ENCODE data around the gene BSPRY.
A peak's percentile ranks its signal among the peaks of the same experiment; 100 is the strongest.
"Not testable (repeated sequence)": the region's sequence is repeated elsewhere in the genome, so short reads cannot be mapped to it uniquely, and the experiment has no call there.

Gene BSPRY

DNA sequence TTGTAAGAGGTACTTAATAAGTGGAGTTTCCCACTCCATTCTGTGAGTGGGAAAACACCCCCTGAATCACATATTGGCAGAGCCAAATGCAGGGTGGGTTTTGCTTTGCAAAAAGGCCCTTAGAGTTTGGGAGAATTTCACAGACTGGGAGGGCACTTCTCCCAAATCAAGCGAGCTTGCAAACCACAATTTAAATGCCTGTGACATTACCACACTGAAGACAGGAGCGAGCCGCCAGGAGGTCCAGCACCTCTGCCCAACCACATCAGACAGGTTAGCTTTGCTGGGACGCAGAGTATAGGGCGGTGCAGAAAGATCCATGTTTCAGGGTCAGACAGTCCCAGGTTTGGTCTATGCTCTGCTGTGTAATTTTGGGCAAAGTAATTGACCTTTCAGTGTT lies 49.5 kb downstream of the BSPRY start:
- no peak for DNase-seq

DNA sequence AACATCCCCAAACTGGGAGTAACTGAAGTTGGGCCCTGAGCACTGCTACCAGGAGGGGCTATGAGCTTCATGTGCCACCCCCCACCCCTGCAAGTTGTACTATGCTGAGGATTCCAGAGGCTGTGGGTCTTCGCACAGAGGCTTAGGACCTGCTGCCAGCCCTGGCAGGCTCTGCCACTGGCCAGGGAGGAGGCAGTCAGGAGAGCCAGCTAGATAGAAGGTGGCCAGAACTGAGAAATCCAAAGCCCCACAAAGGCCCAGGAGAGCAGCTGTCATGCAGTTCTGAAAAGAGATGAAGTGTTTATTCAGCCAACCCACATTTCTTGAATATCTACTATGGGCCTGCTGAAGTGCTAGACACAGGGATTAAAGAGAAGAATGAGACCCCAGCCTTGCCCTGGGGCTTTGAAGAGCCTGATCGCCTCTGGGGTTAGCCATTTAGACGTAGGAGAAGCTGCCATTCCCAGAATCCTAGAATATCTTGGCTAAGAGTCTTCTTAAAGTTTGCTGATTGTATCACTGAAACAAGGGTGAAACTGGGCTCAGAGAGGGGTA lies 50.4 kb downstream of the BSPRY start:
- DNase-seq: peak; percentile 20

DNA sequence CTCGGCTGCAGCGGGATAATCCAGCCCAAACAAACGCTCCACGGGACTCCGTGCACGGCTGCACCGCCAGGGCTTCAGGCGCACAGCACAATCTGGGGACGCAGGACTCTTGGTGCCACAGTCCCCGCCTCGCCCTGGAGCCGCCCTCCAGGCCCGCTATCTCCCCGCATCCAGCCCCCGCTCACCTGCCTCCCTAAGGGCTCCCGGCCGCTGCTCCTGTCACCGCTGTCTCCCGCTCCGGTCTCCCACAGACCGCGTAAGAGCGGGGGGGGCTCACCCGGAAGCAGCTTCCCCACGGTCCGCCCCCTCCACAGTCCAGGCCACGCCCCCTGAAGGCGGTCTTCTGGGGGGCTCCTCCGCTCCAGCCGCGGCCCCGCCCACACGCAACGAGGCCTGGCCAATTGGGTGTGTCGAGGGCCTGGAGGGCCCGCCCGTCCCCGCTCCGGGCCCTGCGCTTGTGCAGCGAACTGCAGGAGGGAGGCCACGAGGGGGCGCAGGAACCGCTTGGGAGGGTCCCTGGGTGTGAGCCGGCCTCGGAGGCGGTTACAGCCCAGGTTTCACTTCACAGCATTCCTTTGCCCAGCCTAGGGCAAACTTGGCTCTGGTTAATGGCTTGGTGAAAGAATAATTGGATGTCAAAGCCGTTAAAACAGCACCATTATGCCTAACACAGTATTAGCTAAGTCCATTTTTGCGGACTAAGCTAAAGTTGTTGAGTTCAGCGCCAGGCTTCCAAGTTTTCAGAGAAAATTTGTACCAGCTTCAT lies 51.9 kb downstream of the BSPRY start, which contains the start of gene ALAD:
Gene ALAD (minus strand): TSS at position 258 of the 766 bp plus-strand sequence. CDS start 7,725 bp downstream, outside the sequence.
- DNase-seq: peak; percentile 95

DNA sequence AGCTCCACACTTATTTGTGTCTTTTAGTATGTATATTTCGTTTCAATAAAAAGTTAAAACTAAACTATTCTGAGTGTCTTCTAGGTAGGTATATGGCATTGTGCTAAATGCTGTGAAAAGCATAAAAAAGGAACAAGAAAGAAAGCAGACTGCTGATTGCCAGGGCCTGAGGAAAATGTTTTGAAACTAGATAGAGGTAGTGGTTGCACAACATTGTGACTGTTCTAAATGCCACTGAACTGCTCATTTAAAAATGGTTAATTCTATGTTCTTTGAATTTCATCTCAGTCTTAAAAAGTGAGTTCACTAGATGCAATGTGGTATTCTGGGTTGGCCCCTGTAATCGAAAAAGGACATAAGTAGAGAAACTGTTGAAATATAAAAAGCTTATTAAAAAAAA lies 54.3 kb downstream of the BSPRY start:
- no peak for DNase-seq

DNA sequence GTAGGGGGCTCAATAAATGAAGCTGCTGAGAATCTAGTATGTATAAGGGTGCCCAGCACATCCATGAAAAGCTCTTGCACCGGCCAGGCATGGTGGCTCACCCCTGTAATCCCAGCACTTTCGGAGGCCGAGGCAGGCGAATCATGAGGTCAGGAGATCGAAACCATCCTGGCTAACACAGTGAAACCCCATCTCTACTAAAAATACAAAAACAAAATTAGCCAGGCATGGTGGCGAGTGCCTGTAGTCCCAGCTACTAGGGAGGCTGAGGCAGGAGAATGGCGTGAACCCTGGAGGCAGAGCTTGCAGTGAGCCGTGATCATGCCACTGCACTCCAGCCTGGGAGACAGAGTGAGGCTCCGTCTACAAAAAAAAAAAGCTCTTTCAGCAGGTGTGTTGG lies 57.0 kb downstream of the BSPRY start:
- not testable (repeated sequence) for DNase-seq

DNA sequence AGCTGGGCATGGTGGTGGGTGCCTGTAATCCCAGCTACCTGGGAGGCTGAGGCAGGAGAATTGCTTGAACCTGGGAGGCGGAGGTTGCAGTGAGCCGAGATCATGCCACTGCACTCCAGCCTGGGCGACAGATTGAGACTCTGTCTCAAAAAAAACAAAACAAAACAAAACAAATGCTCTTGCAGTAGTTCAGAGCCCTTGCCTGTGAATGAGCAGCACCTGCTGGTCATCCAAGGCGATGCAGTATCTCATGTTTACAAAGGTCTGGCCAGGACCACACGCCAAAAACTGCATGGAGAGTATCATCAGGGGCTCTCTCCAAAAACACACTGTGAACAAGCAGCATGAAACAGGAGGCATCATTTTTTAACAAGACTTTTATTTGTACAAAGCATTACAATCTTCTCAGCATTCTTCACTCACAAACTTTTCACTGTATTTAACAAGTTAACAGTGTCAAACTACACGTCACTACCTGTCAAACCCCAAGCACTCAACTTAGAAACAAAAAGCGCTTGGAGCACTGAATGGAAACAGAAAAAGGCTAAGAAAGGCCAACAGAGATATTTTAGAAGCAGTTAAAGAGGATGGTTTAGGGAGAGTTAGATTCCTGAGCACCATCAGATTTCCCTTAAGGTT lies 57.7 kb downstream of the BSPRY start:
- peak; percentile 42 for DNase-seq

DNA sequence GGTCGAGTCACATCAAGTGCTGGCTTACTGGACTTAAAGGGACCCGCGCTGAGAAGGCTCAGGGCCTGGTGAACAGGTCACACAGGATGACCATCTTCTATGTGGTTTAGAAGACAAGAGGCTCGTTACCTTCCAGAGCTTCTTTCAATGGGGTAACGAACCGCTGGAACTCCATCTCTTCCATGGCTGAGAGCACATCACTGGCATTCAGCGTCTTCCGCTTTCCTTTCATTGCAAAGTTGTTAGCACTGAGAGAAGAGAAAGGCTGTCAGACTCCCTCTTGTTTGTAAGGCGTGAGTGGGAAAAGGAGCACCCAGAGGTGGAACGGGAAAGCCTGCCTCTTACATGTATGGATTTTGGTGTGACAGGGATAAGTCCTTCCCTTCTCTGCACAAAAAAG lies 60.1 kb downstream of the BSPRY start:
- DNase-seq: no peak

DNA sequence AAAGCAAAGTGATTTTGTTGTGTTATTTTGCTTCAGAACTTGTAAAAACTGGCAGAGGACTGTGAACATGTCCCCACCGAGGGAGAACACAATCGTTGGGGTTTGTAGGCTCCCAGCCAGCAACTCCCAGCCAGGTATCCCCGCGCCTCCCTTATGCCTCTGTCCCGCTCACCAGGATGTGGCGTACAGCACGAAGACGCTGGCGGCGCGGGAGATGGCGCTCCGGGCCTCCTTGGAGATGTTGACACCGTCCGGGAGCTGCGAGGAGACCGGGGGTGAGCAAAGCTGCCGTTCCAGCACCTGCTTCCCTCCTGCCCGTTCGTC lies 60.5 kb downstream of the BSPRY start:
- DNase-seq: no peak

DNA sequence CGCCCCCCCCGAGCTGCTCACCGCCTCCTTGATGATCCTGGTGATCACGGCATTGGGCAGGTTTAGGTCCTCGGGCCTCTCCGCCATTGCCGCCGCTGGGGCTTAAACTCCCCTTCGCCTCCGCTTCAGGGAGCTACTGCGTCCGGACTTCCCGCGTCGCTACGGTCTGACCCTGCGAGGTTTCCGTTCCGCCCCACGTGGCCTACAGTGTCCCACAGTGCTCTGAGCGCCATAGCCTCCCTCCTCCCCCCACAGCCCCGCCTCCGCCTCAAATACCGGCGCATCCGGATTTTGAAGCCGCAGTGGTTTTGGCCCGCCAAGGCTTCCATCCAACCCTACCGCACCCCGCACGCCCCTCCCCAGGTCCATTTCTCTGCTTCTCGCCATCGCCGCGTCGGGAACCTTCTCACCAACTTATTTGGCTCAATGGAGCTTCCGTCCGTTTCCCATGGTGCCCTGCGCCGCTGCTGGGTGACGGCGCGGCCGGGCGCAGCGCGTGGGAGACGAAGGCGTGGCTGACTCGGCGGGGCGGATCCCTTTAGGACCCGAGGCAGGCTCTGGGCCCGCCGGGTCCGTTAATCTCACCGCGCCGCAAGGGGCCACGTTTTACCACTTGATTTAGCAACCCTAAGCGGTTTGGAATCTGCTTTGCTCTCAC lies 61.0 kb downstream of the BSPRY start, which contains the start of the genes C9orf43 and POLE3:
Gene C9orf43 (plus strand): TSS at position 541 of the 658 bp plus-strand sequence. CDS start 2,747 bp downstream, outside the sequence.
Gene POLE3 (minus strand): TSS at position 469 of the 658 bp plus-strand sequence. CDS start 382 bp downstream, at position 87.
- peak; percentile 94 for DNase-seq

DNA sequence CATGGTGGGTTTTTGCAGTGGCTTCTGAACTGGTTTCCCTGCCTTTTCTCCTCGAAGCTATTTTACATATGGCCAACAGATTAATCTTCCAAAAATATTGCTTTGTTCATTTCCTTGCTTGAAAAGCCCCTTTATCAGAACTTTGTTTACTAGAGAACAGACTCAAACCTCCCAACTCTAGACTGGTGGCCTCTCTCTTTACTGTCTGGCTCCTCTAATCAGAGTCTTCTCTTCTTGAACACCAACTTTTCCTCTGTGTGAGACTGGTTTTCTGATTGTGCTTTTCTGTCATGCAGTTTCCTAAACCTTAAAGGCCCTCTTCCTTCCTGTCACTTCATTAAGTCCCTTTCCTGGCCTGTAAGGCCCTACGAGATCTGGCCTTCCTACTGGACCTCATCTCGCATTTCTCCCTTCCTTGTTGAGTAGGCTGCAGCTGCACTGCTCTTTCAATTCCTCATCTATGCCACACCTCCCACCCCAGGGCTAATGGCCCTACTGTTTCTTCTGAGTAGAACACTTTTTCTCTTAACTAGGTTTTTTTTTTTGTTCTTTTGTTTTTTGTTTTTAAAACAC lies 66.9 kb downstream of the BSPRY start:
- no peak for DNase-seq

DNA sequence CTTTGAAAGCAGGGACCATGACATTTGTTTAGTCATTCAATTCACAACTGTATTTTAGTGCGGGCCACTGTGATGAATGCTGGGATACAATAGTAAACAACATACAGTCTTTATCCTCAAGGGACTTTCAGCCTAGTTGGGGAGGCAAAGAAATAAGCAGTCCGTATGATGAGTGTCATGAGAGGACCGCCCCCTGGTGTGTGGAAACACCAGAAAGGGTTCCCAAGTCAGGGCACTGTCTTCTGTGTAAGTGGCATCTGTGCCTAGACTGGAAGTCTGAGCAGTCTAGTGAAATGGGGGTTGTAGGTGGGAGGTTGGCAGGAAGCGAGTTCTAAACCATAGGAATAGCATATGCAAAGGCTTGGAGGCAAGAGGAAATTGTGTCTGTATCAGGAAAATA lies 68.0 kb downstream of the BSPRY start:
- DNase-seq: no peak

Data from NCI-H510A treated with DMSO at 0.1 percent for 48 hours (cell line).